DMS53 treated with DMSO at 0.1 percent for 48 hours (cell line): ENCODE results near the gene CREB1.
"Not testable (repeated sequence)": the region's sequence is repeated elsewhere in the genome, so short reads cannot be mapped to it uniquely, and the experiment has no call there.

Experiments
- DNase-seq: peaks from one replicate; lab custom pipeline; 2025; ENCODE audit not compliant: unreplicated experiment; lab: John Stamatoyannopoulos, UW

The CREB1 gene

DNA sequence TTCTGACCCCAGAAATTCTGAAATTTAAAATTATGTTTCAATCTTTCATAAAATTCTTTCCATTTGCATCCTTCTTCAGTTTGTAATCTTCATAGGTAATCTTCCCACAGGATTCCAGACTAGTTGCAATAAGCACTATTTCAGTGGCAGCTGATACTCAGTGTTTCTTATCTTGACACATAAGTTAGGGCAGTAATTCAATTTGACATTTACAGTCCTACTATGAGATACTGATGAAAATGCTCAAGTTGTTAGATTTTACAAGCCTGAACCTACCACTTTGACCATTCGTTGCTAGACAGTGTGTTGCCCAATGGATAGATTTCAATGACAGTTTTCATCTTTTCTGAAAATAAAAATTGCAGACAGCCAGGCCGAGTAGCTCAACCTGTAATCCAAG lies 85.1 kb downstream of the CREB1 start:
- DNase-seq = no peak

GRCh38 chr2:207616185-207616584 lies 86.4 kb downstream of the CREB1 start:
- DNase-seq = no peak

- DNase-seq = no peak
Observed at GRCh38 chr2:207617011-207617671, 87.4 kb downstream of the CREB1 start.

GRCh38 chr2:207619764-207620203 lies 90.0 kb downstream of the CREB1 start:
- no peak for DNase-seq

- no peak for DNase-seq
Observed at GRCh38 chr2:207621501-207622039, 91.8 kb downstream of the CREB1 start.

GRCh38 chr2:207624185-207625013 lies 94.6 kb downstream of the CREB1 start:
- peak; percentile 58 for DNase-seq

- peak; percentile 83 for DNase-seq
Observed at GRCh38 chr2:207625014-207625907, 95.5 kb downstream of the CREB1 start, which contains the start of gene METTL21A. Gene METTL21A (minus strand): TSS chr2:207625394. CDS start chr2:207624375, 1,019 bp downstream.

GRCh38 chr2:207629553-207629952 lies 99.8 kb downstream of the CREB1 start:
- DNase-seq = no peak

- DNase-seq = no peak
Observed at GRCh38 chr2:207630491-207630890, 100.7 kb downstream of the CREB1 start.

DNA sequence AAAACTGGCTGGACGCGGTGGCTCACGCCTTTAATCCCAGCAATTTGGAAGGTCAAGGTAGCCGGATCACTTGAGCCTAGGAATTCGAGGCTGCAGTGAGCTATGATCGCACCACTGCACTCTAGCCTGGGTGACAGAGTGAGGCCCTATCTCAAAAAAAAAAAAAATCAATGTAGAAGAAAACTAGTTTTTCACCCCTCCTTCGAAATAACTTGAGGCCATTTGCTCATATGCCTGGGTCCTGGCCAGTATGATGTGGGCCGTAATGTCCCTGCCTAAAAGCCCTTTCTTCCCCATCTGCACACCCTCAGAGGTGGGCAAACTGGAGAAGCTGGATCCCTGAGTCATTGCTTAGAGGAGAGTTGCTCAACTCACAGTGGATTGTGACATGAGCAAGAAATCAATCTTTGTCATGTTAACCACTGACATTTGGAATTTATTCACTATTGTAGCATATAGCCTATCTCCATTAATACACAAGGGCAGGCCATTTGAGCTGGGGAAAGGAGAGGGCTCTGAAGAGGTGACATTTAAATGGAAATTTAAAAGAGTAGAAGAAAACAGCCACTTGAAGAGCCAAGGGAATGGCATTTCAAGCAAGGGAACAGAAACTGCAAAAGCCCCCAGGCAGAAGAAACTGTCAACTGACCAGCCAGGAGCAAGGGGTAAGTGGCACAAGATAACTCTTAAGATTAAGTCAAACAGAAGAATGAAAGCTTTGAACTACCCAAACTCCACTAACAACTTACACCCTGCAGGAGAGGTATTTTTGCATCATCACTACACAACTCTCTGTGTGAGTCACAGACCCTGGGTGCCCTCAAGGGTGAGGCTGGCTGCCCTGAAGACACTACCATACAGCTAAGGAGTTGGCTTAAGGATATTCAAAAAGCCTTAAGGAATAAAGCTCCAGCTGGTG lies 103.1 kb downstream of the CREB1 start:
- DNase-seq = no peak

GRCh38 chr2:207633686-207634085 lies 103.9 kb downstream of the CREB1 start:
- no peak for DNase-seq

DNA sequence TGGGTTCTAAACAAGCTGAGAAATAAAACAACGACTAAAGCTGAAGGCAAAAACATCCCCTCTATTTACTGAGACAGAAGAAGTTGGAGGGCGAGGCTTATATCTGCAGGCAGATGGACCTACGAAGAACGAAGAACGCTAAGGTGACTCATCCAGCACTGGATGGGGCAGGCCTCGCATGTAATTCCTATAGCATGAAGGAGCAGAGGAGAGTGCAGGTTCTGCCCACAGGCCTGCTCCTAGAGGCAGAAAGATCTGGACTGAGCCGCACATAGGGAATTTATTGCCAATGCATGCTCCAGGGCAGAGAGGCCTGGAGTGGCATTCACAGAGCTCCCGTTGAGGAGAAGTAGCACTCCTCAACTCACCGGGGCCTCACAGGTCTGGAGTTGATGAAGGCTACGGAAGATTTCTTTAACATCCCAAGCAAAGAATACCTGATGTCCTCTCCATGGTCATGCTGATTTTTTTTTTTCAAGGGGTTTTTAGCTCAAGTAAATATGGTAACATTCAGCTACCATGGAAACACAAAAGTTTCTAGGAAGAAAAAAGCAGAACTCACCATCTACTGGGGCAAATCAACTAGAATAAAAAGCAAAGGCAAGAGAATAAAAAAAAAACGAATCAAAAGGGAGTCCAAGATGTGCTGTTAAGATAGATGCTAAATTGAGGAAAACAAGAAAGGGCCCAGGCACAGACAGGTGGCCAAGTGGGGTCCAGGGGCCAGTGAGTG lies 105.9 kb downstream of the CREB1 start:
- DNase-seq = no peak

DNA sequence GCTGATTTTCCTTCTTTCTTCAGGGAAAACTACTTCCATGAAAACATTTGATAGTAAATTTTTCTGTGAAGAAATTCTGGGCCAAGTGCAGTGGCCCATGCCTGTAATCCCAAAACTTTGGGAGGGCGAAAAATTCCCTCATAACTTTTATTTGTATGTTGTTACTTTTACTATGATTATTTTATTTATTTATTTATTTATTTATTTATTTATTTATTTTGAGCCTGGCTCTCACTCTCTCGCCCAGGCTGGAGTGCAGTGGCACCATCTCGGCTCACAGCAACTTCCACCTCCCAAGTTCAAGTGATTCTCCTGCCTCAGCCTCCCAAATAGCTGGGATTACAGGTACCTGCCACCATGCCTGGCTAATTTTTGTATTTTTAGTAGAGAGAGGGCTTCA lies 109.5 kb downstream of the CREB1 start:
- not testable (repeated sequence) for DNase-seq

- DNase-seq = no peak
Observed at GRCh38 chr2:207640160-207640559, 110.4 kb downstream of the CREB1 start.

DNA sequence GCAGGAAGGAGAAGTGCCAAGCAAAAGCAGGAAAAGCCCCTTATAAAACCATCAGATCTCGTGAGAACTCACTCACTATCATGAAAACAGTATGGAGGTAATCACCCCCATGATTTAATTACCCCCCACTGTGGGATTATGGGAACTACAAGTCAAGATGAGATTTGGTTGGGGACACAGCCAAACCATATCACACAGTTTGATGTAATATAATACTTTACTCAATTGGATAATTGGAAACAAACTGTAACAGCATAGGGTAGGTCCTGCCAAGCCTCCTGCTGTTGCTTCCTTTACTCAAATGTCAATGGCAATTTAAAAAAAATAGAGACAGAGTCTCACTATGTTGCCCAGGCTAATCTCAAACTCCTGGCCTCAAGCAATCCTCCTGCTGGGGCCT lies 110.9 kb downstream of the CREB1 start:
- DNase-seq = no peak

DNA sequence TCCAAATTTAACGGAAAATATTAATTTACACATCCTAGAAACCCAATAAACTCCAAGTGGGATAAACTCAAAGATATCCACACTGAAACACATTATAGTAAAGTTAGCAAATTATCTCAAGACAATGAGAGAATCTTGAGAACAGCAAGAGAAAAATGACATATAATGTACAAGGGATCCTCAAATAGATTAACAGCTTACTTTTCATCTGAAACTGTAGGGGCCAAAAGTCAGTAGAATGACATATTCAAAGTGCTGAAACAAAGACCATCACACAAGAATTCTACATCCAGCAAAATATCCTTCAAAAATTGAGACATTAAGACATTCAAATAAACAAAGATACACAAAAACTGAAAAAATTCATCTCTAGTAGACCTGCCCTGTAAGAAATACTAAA lies 114.1 kb downstream of the CREB1 start:
- no peak for DNase-seq

GRCh38 chr2:207646582-207646981 lies 116.8 kb downstream of the CREB1 start:
- DNase-seq = not testable (repeated sequence)
